ENCODE measurements around the gene DNAJC24.

GRCh38 chr11:31323145-31323544, 46.5 kb upstream of the DNAJC24 start:
- no peak for TF ChIP-seq CTCF (conservative IDR thresholded peaks at IDR 0.05)
- no peak for TF ChIP-seq EZH2 (IDR thresholded peaks at IDR 0.05; ENCODE audit: low read depth)

Data from PC-9 (cell line).